ENCODE measurements around the gene HOXB2.

- TF ChIP-seq EZH2 (IDR thresholded peaks at IDR 0.05; ENCODE audit: borderline replicate concordance, low read depth, low read length, severe bottlenecking) (no peak), CTCF (IDR thresholded peaks at IDR 0.05; ENCODE audit: borderline replicate concordance, extremely low read depth, low read length, poor library complexity, severe bottlenecking) (no peak)
Observed at GRCh38 chr17:48547808-48548522, 3.1 kb upstream of the HOXB2 start.

All from DND-41 (cell line).